ENCODE results near the gene VPS18.

- TF ChIP-seq GATA3 (IDR thresholded peaks at IDR 0.05; ENCODE audit: low read depth, low read length), result no peak
- no peak for TF ChIP-seq GATA2 (IDR thresholded peaks at IDR 0.05; ENCODE audit: low read depth, low read length)
These were observed 5.4 kb downstream of the VPS18 start for GRCh38 chr15:40899536-40900207.

Data from SH-SY5Y (cell line).